GM19099 (cell line): ENCODE measurements around the gene ZNF311.

Experiments
- POLR2A ChIP-seq: IDR thresholded peaks from 3 replicates; pipeline ENCODE4 v1.6.1; 2011; ENCODE audit warnings: low read depth; ENCODE audit not compliant: insufficient read length; ENCODE audit errors: extremely low read depth

ZNF311 gene

DNA sequence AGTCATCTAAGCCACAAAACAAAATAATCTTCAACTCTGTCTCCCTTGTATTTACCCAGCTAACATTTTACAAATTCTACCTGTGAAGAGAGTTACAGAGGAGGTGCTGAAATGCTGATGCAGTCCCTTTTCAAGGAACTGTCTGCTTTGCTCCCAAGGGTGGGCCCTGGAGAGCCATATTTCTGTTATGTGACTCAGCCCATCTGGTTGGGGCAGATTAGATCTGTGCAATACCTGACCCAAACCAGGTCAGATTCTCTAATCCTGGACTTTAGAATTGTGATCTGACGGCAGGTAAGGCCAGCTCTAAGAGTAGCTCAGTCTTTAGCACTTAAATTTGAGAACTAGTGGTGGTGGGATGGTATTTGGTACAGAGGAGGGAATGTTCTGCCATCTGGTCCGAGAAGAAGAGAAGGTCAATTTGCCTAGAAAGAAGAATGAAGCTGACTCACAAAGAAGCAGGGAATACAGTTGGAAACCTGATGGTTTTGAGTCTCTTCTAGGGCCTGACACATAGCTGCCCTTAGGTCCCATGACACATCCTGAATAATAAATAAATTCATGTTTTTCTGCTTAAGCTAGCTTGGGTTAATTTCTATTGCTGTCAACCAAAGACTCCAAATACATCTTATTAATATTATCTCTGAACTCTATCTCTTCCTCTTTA is 8.1 kb downstream of the ZNF311 start:
- TF ChIP-seq POLR2A = no peak

DNA sequence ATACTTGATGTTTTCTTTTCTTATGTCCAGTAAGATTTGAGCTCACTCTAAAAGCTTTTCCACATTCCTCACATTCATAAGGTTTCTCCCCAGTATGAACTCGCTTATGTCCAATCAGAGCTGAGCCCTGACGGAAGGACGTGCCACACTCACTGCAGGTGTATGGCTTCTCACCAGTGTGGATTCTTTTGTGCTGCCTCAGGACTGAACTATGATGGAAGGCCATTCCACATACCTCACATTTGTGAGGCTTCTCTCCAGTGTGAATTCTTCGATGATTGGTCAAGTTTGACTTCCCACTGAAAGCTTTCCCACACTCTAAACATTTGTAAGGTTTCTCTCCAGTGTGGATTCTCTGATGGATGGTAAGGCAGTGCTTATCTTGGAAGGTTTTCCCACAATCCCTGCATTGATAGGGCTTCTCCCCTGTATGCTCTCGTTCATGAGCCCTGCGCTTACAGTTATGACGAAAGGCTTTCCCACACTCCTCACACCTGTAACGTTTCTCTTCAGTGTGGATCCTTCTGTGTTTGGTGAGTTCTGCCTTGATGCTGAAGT is 9.9 kb downstream of the ZNF311 start:
- no peak for TF ChIP-seq POLR2A

DNA sequence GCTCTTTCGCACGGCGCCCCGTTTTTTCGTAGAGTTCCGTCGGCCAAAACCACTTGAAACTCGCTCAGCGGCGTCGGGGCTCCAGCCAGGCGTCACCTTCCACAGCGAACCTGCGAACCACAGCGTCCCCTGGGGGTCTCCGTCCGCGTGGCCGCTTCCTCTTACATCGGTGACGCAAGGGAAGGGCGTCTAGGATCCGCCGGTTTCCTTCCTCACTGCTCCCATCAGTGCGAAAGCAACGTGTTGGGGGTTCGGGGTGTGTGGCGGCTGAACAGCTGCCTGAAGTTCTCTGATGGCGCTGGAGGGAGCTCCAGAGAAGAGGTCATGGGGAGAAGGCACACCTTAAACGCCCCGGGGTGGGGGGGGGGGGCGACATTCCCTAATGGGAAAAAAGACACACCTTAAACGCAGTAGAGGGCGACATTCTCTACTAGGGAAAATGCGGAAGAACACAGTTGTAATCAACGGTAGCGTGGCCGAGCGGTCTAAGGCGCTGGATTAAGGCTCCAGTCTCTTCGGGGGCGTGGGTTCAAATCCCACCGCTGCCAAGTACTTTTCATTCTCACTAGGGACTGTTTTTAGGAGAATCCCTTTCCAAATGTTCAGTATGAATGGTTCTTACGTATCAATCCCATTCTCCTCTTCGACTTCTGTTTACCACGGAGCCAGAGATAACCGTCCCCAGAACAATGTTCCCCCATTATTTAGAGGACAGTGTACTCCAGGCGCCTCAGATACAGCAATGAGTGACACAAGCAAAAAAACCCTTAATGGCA is 16.4 kb downstream of the ZNF311 start:
- TF ChIP-seq POLR2A = no peak

DNA sequence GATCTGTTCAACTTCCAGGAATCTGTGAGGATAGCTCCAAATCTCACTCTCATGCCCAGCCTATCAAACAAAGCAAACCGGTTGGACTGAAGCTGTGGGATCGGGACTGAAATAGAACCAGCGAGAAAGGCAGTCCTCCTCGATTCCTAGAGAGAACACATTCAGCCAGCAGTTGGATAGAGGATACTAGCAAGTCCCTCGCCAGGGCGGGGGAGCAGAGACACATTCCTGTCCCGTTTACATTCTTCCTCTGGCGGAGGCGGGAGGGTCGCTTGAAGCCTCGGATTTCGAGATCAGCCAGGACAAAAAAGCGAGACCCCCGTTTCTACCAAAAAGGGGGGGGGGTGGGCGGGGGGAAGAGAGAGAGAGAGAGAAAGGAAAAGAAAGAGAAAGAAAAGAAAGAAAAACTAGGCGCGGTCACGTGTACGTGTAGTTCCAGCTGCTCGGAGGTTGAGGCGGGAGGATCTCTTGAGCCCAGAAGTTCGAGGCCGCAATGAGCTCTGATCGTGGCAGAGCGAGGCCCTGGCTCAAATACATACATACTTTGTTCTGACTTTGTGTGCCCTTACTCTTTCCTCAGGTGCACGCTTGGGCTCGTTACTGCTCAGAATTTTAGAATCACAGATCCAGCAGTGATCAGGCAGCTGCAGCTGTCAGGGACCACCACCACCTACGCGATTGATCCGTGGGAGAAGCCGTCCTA is 19.5 kb downstream of the ZNF311 start:
- TF ChIP-seq POLR2A = no peak

DNA sequence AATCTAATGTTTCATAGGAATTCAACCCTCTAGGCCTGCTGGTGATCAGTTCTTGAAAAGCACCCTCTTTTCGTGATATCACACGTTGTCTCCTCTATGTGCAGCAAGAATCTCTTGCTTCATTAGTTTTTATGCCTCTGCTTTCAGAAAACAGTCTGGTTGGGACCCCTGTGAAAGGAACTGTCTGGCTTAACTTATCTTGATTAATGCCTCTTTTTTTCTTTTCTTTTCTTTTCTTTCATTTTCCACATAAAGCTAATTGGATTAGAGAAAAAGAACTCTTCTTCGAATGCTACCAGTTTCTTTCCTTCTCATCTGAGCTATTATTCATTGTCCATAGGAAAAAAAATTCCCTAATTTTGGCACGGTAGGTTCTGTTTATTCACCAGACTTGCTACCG is 21.3 kb downstream of the ZNF311 start:
- TF ChIP-seq POLR2A = no peak

DNA sequence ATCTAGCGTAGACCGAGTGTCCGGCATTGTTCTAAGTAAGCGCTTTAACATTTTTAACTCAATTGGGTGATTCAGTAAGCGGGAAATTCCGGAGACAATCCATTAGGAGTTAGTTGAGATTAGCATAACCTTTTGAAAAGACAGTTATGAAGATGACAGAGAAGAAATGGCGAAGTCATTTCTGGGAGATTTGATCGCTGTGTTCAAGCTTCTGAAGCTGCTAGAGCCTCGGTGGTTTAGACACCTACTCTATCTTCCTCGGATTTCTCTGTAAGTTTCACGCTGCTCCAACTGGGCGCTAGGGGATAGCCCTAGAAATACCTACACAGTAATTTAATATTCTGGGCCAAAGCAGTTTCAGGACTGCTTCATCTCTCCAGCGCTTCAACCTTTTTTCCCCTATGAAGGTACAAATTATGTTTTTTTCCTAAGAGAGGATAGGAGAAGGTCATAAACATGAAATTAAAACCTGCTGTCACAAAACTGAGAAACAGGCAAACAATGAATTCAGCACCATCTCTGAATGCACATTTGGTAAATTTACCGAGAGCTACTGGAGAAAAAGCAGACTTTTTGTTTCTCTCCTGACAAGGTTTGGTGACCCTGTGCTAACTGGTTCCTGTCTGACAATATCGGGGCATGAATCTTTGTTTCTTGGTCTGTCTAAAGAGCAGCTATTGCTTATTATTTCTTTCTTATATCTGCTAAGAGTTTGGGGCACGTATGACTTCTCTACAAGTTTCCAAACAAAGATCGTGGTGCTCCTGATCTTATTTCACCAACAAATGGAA is 22.4 kb downstream of the ZNF311 start:
- no peak for TF ChIP-seq POLR2A

DNA sequence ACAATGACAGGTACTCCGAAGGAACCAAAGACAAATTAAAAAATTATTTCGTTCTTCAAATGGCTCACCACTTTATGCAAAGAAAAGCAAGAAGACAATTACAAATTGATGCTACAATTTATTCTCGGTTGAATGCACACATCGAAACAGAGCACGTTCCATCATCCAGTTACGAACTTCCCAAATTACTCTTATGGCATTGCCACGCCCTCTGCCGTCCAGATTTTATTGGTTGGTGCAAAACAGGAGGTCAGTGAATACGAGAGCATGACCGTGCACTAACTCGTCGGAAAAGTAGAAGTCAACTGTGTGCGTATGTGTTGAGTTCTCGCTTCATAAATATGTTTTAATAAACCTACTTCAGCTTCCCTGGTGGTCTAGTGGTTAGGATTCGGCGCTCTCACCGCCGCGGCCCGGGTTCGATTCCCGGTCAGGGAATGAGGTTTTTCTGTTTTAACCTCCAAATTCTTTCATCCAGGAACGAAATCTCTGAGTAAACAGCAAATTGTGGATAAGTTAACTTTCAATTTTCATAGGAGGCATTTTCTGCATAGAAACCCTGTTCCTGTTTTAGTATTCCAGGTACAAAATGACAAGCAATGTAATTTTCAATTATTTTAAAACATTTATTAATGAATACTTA is 23.2 kb downstream of the ZNF311 start:
- no peak for TF ChIP-seq POLR2A

DNA sequence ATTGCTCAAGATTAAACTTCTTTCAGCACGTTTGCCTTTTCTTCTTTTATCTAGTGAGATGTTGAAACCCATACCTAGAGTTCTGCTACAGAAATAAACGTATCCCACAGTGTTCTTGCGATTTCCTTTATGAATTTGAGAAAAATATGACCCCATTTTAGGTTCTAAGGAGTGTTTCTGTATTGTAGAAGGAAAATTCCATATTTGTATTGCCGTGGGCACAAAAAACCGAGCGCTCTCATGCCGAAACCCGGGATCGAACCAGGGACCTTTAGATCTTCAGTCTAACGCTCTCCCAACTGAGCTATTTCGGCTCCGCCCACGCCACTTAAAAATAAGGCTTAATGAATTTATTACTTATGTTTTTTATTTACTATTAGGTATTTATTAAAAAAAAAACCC is 23.7 kb downstream of the ZNF311 start:
- TF ChIP-seq POLR2A = no peak

DNA sequence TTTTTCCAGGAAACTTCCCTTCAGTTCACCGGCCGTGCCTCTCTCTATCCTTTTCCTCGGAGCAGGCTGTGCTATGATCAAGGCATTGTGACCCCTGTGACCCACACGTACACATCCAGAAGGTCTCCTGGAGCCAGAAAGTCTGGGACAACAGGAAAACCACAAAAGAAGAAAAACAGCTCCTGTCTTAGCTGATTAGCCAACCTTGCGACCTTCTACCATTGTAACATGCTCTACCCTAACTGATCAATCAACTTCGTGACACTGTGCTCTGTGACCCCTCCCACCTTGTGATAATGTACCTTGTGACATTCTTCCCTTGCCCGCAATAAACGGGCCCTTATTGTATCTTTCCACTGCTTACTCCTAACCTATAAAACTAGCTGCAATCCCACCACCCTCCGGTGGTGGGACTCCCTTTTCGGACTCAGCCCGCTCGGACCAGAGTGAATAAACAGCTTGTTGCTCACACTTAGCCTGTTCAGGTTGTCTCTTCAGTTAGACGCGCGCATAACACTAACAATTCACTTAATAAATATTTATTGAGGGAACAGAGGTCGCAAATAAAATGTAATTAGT is 24.2 kb downstream of the ZNF311 start:
- no peak for TF ChIP-seq POLR2A

DNA sequence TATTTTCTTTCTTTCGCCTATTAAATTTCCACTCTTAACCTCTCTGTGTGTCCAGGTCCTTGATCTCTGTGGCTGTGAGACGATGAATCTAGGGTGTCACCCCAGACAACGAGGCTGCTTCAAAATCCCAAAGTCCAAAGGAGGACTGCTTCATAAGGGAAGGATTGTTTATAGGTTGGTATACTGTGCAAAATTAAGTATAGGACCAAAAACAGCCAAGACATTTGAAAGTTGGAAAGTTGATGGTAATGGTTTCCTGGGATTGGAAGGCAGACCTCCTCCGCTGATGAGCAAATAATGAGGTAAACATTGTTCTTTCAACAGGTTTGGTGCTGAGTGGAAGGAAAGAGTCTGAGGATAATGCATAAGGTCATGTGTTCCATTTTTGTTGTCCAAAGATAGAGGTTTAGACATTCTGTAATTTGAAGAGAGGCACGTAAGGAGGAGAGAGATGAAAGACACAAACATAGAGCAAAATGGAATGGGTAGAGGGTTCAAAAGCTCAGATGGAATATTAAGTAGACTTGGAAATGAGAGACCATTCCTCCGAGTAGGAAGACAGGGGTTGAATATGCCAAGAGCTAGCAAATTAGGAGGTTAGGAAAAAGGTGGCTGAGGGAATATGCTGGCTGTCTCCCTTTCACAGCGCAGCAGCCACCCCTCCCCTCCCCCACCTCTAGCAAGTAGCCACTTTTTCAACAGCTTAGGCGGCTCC is 24.8 kb downstream of the ZNF311 start:
- no peak for TF ChIP-seq POLR2A

DNA sequence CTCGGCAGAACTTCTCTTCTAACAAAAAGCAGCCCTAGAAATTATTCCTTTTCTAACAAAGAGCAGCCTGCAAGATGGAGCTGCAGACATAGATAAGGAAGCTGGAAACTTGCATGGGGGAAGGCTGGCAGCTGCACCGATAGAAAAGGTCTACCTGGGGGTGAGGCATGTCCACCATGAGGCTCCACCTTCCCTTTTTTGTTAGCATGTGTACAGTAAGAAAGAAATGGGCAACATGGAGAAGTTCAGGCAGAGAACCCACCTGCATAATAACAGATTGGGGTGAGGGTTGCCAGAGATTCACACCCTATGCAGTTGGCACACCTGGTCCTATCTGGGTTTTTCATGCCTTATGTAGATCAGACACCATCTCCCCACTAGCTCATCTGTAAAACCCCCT is 25.4 kb downstream of the ZNF311 start:
- no peak for TF ChIP-seq POLR2A

DNA sequence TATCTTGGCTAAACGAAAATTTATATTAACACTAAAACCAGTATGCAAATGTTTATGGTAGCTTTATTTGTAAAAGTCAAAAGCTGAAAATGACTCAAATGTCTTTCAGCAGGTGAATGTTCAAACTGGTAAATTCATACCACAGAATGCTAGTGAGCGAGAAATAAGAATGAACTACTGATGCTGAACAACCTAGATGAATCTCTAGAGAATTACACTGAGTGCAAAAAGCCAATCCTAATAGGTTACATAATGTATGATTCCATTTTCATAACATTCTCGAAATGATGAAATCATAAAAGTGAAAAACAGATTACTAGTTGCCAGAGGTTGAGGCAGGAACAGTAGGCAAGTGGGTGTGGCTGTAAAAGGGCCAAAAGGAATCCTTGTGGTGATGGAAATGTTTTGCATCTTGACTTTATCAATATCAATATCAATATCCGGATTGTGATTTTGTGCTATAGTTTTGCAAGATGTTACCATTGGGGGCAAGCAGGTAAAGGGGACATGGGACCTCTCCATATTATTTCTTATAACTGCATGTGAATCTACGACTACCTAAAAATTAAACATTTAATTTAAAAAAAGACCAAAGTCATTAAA is 26.1 kb downstream of the ZNF311 start:
- no peak for TF ChIP-seq POLR2A

DNA sequence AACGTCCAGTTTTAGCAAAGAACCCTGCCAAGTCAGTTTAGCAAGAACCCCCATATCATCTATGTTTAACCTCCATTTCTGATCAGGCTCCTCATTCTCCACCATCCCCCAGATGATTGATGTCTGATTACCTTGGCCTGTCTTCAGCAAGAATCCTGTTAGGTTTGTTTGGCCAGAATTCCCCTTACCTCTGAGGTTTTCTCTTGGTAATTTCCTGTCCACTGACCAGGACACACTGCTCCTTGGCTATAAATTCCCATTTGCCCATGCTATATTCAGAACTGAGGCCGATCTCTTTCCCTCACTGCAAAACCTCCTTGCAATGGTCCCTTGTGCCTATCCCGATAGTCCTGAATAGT is 27.0 kb downstream of the ZNF311 start:
- no peak for TF ChIP-seq POLR2A
